Hindlimb muscle (tissue), 1 donor: ENCODE measurements around the gene PPRC1. TPM values are rescaled to one million over a fixed set of nuclear protein-coding genes. Genes with fewer than 3 reads are reported as not detected.
A peak's percentile ranks its signal among the peaks of the same experiment; 100 is the strongest.

Source experiments
- DNase-seq: peaks from one replicate; pipeline ENCODE4 v3.0.0-alpha.2; 2013
- polyA plus RNA-seq: library from polyadenylated mRNA; unstranded; fragments of 120-200 nt; gene quantifications from one replicate; pipeline ENCODE4 v1.2.1, GENCODE V29; 2013; ENCODE audit not compliant: insufficient read length

The PPRC1 gene
- polyA plus RNA-seq, 1 donor: 30.7 TPM

- DNase-seq: peak; percentile 63
Measured at GRCh38 chr10:102119417-102120141, 13.3 kb upstream of the PPRC1 start.

- DNase-seq: peak; percentile 89
Measured at GRCh38 chr10:102120142-102120990, 12.5 kb upstream of the PPRC1 start, which contains the start of gene LDB1. Gene LDB1, minus strand, starts transcription at chr10:102120368. Its CDS starts 258 bp downstream, at chr10:102120110.

DNA sequence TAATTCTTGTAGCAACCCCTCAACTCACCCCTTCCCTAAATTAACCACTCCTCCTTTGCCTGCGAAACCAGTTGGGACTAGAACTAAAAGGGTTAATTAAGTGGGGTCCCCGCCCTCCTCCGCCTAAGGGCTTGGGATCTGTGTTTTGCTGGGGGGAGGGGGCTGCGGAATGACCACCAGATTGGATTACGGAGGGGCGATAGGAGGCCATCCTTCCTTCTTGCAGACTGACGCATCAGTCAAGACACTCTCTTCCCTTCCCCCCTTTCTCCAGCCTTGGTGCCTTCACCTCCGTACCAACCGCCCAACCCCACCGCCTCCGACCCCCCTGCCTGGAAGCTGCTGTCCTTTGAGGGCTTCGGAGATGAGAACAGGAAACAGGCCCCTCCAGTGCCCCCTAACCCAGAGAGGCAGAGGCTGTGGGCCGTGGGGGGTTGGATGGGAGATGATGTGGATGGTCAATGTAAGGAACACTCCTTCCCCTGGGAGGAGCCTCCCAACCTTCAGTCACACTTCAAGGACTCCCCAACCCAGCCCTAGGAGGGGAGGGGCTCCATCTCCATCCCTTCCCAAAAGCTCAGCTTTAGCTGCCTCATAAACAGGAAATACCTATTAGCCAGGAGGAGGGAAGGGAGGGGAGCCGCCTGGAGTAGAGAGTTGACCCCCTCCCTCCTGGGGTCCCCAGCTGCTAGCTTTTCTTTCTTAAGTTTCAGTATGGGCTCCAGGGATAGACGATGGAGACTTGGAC, 11.7 kb upstream of the PPRC1 start:
- DNase-seq: peak; percentile 83

DNA sequence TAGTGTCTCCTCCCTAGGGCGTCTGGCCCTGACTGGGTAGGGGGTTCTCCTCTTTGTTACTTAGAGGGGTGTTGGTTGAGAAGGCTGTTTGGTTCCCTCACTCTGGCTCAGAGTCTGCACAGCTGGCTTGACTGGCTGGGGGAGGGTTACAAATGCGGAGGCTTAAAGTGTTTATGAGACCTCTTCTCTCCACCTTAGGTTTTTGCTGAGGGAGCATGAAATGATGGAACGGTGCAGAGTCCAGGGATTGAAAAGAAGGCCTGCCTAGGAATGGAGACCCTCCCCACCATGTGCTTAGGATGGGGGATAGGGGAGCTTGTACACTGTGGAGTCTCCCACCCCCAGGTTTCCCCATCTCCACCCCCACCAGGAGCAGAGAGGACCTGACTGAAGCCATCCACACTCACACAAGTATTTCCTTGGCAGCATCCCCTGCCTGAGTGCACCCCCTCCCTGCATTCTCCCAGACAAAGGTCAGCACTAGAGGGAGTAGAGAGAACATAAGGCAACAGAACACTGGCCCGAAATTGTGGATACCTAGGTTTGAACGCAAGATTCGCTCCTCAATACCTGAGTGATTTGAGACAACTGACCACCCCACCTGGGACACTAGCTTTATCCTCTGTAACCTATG, 11.0 kb upstream of the PPRC1 start:
- peak; percentile 66 for DNase-seq

DNA sequence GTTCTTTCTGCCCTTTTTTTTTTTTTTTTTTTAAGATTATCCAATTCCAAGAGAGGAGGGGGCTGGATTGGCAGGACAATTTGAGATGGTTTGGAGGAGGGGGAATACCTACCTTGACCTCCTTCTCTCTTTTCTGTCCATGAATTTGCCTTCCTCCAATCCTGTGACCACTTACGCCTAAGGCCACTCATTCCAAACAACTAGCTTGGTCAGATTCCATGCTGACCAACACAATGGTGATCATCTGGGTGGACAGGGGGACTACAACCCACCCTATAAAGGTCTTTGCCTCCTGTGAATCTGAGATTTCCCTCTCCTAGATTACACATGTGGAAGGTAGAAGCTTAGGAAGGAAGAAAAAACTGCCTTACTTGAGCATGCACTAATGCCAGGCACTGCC, 10.4 kb upstream of the PPRC1 start:
- DNase-seq: no peak

DNA sequence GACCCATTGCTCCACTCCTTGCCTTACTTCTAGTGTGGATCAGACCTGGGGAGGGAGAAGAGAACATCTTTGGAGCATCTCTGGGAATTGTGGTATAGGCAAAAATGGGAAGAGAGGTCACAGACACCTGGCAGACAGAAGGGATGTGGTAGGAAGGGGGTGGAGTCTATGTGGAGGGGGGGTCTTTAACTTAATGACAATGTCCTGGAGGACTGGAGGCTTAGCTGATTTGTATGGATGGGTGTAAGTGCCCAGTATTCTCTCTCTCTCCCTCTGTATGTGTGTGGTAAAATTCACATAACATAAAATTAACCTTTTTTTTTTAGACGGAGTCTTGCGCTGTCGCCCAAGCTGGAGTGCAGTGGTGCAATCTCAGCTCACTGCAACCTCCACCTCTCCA, 9.6 kb upstream of the PPRC1 start:
- no peak for DNase-seq

DNA sequence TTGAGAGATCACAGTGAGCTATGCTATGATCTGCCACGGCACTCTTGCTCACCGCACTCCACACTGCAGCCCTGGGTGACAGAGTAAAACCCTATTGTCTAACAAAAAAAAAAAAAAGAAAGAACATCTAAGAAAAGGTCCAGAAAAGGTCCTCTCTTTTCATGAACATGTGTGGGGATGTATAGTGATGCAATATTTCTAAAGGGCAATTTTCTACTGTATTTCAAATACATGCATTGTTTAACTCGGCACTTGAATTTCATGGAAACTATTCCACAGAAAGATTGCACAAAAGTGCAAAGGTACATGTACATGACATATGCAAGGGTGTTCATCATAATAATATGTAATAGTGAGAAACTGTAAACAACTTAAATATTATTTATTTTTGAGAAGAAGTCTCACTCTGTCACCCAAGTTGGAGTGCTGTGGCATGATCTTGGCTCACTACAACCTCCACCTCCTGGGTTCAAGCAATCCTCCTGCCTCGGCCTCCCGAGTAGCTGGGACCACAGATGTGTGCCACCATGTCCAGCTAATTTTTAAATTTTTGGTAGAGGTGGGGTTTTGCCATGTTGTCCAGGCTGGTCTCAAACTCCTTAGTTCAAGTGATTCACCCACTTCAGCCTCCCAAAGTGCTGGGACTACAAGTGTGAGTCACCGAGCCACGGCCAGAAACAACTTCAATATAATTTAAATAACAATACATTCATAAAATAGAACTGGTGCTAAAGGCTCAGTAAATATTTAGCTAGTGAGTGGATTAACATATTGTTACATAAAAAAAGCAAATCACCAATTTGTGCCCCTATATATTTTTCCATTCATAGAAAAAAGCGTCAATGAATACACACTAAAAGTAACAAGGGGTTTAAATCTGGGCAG, 1.3 kb upstream of the PPRC1 start:
- no peak for DNase-seq

DNA sequence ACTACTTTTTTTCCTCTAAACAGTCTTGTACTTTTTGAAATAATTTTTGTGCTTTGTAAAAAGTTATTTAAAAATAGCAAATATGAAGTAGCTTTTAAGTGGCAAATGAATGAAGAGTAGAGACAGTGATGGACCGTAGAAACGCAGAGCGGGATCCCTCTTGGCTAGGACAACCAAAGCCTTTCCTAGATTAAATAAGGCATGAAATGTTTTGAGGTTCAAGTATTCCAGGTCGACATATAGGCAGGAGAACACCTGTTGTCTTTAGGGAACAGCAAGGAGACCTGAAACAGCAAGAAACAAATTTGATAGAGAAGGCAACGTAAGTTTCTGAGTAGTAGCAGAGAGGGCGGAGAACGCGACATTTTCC, 662 bp upstream of the PPRC1 start:
- DNase-seq: no peak

- peak; percentile 63 for DNase-seq
Measured at GRCh38 chr10:102133373-102134195, 744 bp downstream of the PPRC1 start.

- DNase-seq: no peak
Measured at GRCh38 chr10:102134416-102134815, 1.6 kb downstream of the PPRC1 start.

- no peak for DNase-seq
Measured at GRCh38 chr10:102135956-102136526, 3.2 kb downstream of the PPRC1 start.

DNA sequence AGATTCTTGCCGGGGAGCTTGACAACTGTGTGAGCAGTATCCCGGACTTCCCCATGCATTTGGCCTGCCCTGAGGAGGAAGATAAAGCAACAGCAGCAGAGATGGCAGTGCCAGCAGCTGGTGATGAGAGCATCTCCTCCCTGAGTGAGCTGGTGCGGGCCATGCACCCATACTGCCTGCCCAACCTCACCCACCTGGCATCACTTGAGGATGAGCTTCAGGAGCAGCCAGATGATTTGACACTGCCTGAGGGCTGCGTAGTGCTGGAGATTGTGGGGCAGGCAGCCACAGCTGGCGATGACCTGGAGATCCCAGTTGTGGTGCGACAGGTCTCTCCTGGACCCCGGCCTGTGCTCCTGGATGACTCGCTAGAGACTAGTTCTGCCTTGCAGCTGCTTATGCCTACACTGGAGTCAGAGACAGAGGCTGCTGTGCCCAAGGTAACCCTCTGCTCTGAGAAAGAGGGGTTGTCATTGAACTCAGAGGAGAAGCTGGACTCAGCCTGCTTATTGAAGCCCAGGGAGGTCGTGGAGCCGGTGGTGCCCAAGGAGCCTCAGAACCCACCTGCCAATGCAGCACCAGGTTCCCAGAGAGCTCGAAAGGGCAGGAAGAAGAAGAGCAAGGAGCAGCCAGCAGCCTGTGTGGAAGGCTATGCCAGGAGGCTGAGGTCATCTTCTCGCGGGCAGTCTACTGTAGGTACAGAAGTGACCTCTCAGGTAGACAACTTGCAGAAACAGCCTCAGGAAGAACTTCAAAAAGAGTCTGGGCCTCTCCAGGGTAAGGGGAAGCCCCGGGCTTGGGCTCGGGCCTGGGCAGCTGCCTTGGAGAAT, 6.7 kb downstream of the PPRC1 start:
- no peak for DNase-seq

DNA sequence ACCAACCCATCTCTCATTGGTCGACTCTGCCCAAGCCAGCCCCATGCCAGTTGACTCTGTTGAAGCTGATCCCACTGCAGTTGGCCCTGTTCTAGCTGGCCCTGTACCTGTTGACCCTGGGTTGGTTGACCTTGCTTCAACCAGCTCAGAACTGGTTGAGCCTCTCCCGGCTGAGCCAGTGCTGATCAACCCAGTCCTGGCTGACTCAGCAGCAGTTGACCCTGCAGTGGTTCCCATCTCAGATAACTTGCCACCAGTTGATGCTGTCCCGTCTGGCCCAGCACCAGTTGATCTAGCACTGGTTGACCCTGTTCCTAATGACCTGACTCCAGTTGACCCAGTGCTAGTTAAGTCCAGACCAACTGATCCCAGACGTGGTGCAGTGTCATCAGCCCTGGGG, 7.4 kb downstream of the PPRC1 start:
- no peak for DNase-seq

- no peak for DNase-seq
Measured at GRCh38 chr10:102140913-102141540, 8.2 kb downstream of the PPRC1 start.

DNA sequence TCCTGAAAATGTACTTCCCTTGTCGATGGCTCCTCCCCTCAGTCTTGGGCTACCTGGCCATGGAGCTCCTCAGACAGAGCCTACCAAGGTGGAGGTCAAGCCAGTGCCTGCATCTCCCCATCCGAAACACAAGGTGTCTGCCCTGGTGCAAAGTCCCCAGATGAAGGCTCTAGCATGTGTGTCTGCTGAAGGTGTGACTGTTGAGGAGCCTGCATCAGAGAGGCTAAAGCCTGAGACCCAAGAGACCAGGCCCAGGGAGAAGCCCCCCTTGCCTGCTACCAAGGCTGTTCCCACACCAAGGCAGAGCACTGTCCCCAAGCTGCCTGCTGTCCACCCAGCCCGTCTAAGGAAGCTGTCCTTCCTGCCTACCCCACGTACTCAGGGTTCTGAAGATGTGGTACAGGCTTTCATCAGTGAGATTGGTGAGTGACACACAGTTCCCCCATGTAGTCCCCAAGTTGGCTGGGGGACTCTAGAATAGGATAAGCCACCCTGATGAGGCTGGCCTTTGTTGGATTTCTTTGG, 8.8 kb downstream of the PPRC1 start:
- DNase-seq: no peak

DNA sequence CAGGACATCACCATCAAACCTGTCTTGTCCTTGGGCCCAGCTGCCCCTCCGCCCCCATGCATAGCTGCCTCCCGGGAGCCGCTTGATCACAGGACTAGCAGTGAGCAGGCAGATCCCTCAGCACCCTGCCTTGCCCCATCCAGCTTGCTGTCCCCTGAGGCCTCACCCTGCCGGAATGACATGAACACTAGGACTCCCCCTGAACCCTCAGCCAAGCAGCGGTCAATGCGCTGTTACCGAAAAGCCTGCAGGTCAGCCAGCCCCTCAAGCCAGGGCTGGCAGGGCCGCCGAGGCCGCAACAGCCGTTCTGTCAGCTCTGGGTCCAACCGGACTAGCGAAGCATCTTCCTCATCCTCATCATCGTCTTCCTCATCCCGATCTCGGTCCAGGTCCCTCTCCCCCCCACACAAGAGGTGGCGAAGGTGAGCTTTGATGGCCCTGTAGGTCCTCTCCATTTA, 14.2 kb downstream of the PPRC1 start:
- DNase-seq: no peak

DNA sequence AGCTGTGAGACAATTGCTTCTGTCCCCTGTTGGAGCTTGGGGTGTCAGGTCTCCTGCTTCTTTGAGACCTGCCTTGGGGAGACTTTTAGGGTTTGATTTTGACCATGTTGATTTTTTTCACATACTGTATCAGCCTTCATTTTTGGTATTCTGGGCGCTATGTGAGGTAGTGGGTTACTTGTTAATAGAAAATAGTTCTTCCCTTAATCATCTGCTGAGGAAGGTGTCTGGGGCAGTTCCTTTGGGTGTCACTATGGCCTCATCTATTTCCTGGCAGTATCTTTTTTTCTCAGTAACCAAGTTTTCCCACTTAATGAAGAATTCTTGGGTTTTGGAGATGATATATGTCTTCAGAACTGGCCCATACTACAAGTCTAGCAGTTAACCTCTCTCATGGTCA, 14.7 kb downstream of the PPRC1 start:
- DNase-seq: no peak

- no peak for DNase-seq
Measured at GRCh38 chr10:102148275-102148674, 15.4 kb downstream of the PPRC1 start.
